HG03280 (cell line): ENCODE data around the gene HKDC1.
"Not testable (repeated sequence)": the region's sequence is repeated elsewhere in the genome, so short reads cannot be mapped to it uniquely, and the experiment has no call there.

Source experiments
- ATAC-seq: cut with Tn5 transposase; IDR thresholded peaks from one replicate; pipeline ENCODE4 v1.9.1; 2021; ENCODE audit warnings: mild to moderate bottlenecking, moderate library complexity; ENCODE audit not compliant: unreplicated experiment

HKDC1 gene

DNA sequence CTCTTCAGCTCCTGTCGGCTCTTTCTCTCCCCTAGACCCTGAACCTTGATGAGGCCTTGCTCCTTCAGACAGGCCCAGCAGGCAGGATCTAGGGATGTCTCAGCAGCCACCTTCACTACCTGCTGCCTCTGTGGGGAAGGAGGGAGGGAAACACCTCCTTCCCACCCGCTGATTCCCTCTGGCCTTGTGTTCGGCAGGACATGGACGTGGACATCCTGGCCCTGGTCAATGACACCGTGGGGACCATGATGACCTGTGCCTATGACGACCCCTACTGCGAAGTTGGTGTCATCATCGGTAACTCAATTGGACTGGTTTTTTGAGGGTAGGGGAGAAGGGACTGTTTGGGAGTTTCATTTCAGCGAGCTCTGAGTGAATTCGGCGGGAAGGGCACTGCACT is 20.3 kb downstream of the HKDC1 start:
- ATAC-seq = no peak

DNA sequence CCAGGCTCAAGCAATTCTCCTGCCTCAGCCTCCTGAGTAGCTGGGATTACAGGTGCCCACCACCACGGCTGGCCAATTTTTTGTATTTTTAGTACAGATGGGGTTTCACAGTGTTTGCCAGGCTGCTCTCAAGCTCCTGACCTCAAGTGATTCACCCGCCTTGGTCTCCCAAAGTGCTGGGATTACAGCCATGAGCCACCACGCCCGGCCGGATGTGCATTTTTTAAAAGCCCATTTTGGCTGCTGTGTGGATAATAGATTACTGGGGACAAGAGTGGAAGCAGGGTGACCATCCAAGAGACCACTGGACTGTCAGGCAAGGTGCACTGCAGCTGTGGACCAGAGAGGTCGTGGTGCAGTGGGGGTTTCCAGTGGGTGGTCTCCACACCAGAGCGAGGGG is 21.4 kb downstream of the HKDC1 start:
- no peak for ATAC-seq

DNA sequence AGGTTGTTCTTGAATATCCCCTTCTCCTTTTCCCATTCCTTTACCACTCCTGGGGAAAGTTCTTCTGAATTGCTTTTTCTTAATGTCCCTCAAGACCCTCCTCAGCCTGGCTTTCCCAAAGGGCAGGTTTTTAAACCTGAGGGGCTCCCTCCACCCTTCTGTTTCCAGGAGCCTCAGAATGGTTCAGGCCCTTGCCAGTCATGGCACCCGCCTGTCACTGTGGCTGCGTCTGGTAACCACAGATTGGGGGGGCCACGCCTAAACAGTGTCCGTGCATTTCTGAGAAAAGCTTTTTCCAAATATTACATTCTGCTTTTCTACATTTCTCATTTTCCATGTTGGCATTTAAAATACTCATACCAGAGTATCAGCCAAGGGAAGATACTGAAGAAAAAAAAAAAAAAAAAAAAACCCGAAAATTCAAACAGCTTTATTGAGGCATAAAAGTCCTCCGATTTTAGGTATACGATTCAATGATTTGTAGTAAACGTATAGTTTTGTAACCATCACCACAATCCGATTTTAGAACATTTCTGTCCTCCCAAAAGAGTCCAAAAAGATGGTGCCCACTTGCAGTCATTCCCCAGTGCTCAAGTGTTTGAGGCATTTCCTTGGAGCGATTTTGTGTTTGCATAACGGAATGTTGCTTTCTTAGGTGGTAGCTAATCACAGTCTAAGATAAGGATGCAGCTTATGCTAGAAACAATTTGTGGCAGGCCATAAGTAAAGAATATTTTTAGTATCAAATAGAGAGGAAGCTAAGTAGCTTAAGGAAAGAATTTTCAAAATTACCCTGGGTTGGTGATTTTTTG is 22.1 kb downstream of the HKDC1 start:
- ATAC-seq = no peak

DNA sequence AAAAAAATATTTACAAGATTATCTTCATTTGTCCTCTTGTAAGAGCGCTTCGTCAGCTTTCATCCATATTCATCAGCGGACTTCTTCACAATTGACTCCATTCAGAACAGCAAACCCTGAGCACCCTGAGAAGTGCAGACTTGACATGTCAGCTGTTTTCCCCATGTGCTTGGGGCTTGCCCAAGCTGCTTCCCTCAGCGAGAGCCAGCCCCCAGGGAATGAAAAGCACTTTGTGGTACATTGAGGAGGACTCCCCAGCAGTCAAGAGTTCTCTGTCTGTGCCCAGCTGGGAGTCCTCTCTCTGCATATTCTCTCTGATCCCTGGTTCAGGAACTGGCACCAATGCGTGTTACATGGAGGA is 22.7 kb downstream of the HKDC1 start:
- ATAC-seq = no peak

DNA sequence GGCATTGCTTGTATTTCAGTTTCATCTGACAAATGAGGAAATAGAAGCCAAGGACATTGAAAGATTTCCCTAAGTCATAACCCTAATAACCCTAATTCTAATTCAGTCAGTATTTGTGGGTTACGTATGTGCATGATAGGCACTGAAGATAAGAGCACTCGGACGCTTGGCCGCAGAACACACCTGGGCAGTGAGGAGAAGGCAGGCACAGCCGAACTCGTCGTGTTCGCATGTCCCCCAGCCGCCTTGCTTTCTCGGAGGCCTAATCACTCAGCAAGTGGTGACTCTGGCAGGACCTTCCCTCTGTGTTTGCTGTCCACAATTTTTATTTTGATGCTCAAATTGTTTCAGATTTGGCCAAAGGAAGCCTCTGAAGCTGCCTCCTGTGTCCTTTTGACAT is 23.7 kb downstream of the HKDC1 start:
- ATAC-seq = no peak

DNA sequence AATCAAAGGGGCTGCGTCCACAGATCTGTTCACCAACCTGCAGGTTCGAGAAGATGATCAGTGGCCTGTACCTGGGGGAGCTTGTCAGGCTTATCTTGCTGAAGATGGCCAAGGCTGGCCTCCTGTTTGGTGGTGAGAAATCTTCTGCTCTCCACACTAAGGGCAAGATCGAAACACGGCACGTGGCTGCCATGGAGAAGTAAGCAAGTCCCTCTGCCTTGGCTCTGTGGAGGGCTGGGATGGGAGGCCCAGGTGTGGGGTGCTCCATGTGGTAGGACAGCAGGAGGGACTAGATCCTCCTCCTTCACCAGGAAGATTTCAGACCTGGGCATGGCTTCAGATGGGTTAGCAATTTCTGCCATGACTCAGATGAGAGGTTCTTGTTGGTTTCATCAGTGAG is 25.9 kb downstream of the HKDC1 start:
- no peak for ATAC-seq

DNA sequence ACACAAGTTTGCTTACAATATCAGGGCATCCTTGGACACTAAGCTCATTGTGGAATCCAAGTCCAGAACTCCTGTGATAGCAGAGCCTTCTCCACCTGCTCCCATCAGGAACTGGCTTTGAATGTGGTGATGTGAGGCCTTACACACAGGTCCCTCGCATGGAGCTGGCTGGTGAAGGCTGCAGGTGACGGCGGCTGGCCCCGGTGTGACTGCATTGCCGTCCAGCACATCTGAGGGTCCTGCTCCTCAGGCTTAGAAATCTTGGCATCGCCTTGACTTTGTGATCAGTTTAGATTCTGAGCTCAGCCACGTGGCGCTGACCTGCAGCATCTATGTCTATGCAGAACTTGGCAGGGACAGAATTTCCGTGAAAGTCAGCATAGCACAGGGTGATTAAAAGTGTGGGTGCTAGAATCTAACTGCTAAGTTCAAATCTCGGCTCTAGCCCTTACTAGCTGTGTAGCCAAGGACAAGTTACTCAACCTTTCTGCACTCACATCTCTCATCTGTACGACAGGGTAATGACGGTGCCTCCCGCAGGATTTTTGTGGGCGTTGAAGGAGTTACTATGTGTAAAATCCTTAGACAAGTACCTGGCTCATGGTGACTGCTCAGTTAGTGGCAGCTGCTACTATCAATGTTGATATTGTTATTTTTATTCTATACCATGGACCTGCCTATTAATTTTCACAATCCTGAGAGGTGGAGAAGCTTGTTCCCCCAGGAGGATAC is 26.6 kb downstream of the HKDC1 start:
- ATAC-seq = no peak

DNA sequence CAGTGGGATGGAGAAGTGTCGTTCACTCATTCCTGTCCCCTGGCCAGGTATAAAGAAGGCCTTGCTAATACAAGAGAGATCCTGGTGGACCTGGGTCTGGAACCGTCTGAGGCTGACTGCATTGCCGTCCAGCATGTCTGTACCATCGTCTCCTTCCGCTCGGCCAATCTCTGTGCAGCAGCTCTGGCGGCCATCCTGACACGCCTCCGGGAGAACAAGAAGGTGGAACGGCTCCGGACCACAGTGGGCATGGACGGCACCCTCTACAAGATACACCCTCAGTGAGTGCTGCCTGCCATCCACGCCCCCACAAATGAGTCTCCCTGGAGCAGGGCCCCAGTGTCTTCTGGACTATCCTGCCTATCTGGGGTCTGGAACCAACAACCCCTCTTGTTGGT is 27.2 kb downstream of the HKDC1 start:
- ATAC-seq = no peak

DNA sequence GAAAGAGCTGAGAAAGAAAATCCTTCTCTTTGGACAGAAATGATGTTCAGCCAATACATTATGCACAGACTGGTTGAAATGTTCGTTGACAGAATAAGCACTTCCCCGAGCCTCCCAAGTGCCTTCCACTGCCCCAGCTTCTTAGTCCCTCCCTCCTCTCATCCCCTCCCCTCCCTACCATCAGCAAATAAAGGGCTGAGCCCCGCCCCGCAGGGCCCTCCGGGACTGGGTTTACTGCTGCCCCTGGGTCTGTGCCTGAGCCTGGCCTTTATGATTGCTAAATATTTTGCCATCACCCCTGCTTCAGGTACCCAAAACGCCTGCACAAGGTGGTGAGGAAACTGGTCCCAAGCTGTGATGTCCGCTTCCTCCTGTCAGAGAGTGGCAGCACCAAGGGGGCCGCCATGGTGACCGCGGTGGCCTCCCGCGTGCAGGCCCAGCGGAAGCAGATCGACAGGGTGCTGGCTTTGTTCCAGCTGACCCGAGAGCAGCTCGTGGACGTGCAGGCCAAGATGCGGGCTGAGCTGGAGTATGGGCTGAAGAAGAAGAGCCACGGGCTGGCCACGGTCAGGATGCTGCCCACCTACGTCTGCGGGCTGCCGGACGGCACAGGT is 28.1 kb downstream of the HKDC1 start:
- ATAC-seq = no peak

DNA sequence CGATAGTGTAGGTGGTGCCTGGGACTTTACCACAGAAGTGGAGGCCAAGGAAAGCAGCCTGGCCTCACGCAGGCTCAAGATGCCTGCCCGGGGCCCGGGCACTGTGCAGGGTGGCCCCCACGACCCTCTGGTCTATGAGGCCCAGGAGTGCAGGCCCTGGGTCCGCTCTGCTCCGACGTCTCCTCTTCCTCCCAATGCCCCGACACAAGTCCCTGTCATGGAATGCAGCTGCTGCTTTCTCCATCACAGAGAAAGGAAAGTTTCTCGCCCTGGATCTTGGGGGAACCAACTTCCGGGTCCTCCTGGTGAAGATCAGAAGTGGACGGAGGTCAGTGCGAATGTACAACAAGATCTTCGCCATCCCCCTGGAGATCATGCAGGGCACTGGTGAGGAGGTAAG is 29.9 kb downstream of the HKDC1 start:
- no peak for ATAC-seq

DNA sequence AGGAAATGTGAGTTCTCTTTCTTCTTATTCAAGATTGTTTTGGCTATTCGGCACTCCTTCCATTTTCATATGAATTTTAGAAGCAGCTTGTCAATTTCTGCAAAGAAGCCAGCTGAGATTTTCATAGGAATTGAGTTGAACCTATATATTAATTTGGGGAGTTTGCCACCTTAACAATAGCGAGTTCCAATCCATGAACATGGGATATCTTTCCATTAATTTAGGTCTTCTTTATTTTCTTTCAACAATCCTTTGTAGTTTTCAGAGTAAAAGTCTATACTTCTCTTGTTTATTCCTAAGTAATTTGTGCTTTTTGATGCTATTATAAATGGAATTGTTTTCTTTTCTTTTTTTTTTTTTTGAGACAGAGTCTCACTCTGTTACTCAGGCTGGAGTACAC is 31.3 kb downstream of the HKDC1 start:
- ATAC-seq = not testable (repeated sequence)

DNA sequence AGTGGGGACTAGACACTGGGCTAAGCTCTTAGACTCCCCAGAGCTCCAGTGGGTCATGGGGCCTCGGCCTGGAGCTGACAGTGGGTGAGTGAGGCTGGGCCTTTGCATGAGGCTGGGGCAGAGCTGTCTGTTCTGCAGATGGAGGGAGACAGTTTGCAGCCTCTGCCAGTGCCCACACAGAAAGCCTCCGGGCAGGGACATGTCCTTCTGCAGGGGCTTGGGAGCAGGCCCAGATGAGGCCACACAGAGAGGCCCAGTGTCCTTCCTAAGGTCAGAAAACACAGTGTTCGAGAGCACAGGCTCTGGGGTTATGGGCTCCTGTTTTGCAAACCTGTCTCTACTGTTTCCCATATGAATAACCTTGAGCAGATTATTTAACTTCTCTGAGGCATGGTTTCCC is 33.0 kb downstream of the HKDC1 start:
- no peak for ATAC-seq

DNA sequence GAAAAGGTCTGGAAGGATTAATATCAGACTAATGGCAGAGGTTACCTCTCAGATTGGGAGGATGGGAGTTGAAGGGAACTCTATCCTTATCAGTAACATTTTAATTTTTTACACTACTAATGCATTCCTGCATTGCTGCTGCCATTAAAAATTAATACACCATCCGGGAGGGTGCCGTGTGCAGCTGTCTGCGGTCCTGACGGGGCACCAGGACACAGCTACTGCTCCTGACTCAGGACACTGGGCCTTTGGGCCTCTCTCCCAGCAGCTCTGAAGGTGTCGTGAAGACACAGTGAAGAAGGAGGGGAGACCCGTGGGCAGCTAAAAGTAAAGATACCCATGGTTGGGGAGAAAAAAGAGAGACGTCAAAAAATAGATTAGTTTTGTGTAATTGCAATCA is 34.7 kb downstream of the HKDC1 start:
- no peak for ATAC-seq

DNA sequence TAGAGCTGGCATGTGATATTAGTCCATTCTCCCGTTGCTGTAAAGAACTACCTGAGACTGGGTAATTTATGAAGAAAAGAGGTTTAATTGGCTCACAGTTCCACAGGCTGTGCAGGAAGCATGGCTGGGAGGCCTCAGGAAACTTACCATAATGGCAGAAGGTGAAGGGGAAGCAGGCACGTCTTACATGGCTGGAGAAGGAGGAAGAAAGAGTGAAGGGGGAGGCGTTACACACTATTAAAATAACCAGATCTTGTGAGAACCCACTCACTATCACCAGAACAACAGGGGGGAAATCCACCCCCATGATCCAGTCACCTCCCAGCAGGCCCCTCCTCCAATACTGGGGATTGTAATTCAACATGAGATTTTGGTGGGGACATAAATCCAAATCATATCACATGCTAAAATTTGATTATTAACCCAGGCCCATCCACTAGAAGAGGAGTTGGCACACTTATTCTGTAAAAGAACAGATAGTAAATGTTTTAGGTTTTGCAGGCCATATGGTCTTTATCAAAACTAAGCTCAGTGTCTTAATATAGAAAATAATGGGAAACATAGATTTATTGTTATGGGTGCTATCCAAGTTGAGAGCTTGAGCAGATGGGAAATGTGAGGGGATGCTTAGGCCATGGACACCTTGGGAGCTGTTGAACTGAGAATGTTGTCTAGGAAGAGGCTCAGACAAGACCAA is 39.6 kb downstream of the HKDC1 start:
- no peak for ATAC-seq

DNA sequence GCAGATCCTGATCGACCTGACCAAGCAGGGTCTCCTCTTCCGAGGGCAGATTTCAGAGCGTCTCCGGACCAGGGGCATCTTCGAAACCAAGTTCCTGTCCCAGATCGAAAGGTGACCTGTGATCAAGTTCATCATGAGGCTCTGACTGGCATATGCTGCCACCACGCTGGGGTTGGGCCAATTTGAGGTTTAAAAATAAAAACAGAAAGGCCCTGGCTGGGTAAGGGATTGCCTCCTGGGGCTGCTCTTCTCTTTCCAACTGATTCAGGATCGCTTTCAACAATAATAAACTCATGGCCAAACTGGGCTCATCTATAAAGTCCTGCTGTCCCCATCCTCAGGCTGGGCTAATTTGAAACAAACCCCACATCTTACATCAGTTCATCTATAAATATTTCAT is 41.1 kb downstream of the HKDC1 start:
- ATAC-seq = no peak

DNA sequence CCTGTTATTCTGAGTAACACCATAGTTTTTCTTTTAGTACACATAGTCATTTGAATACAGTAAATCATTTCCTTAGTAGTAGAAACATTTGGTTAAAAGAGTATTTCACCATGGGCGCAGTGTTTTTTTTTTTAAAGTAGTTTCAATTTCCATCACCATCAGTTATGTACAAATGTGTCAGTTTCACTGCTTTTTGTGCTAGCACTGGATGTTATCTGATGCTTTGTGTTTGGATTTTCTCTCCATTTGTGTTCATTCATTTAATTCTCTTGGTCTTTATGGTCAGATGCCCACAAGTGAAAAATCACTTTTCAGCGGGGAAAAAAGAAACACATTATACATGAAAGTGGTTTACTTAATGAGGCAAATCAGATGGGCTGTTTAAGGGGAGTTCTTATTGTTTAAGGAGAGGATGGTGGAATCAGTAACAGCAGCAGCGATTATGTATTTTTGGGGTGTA is 42.2 kb downstream of the HKDC1 start:
- ATAC-seq = no peak

DNA sequence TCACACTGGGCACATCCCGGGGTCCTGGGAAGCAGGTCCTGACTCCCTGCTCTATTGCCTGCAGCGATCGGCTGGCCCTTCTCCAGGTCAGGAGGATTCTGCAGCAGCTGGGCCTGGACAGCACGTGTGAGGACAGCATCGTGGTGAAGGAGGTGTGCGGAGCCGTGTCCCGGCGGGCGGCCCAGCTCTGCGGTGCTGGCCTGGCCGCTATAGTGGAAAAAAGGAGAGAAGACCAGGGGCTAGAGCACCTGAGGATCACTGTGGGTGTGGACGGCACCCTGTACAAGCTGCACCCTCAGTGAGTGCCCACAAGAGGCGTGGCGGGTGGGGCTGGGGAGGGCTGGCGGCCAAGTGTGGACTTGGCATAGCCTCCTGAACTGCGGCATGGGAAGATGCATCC is 45.4 kb downstream of the HKDC1 start:
- ATAC-seq = no peak

DNA sequence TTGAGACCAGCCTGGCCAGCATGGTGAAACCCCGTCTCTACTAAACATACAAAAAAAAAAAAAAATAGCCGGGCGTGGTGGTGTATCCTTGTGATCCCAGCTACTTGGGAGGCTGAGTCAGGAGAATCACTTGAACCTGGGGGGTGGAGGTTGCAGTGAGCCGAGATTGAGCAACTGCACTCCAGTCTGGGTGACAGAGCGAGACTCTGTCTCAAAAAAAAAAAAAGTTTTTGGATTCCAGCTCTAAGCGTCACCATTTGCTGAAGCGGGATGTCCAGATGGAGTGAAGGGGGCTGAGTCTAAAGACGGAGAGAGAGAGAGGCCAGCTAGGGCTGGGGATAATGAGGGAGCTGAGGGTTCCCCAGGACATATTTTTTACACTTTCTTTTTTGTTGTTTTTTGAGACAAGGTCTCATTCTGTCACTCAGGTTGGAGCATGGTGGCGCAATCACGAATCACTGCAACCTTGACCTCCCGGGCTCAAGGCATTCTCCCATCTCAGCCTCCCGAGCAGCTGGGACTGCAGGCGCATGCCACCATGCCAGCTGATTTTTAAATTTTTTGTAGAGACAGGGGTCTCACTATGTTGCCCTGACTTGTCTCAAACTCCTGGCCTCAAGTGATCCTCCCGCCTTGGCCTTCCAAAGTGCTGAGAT is 48.8 kb downstream of the HKDC1 start:
- ATAC-seq = no peak

DNA sequence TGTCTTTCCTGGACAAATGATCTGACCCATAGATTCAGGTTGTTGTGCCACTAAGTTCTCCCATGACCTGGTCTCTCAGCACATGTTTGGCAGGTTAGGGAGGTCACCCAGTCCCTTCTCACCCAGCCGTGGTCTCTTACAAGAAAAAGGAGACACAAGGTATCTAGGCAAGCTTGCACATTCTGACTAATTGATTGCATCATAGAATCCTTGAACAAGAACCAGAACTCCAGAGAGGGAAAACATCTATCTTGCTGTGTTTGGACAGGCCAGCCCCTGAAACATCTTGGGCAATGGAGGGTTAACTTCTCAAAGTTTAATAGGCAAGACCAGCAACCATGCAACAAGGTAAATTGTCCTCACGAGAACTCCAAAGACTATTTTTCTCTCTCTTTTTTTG is 49.6 kb downstream of the HKDC1 start:
- ATAC-seq = no peak

DNA sequence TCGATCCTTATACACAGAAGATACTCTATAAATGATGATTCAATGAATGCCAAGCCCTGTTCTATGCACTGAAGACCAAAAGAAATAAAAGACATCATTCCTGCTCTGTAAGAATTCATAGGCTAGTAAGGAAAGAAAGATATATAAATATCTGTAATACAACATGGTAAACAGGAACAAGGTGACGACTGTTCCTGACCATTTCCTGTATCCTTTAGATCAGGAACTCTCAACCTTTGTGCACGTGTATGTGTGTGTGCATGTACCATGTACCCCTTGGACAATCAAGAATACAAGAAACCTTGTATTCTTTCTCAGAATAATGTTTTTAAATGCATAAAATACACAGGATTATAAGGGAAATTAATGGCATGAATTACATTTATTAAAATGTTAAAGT is 50.9 kb downstream of the HKDC1 start:
- ATAC-seq = no peak

DNA sequence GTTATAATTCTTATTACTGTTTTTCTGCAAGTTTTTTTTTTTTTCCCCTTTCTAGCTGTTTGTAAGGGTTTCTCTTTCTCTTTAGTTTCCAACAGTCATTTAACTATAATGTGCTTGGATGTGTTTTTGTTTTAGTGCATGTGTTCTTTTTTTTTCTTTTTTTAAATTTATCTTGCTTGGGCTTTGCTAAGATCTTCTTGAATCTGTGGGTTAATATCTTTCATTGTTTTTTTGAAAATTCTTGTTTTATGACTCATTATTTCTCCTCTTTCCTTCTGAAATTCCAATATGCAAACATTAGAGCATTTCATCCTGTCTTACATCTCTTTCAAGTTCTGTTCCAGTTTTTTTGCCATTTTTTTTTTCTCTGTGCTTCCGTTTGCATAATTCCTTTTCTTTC is 52.5 kb downstream of the HKDC1 start:
- ATAC-seq = no peak
